Measurements from ENCODE around the gene PHACTR3. TPM values are rescaled to one million over a fixed set of nuclear protein-coding genes. Genes with fewer than 3 reads are reported as not detected.

The PHACTR3 gene
- total and polyA plus RNA-seq, 5 donors = 2.8 to 14.5 (median 4.7) TPM

- H3K4me1 ChIP-seq (ENCODE audit: control insufficient read depth, insufficient read depth, low read length) = no peaks in the 10 kb centered on the region
- peak in 1 of 2 donors; percentile 20 for ATAC-seq
- no peak overlapping the region for H3K27ac ChIP-seq (ENCODE audit: low read length)
- 72% methylated on average over 5 of the region's 5 CpGs for WGBS
- intact Hi-C loops (cut with DNase I) = loop anchor here in 1 of 4 donors (5.0 kb wide), 1 partner anchor 156 kb away; no protein-coding TSS in a partner anchor
- no peaks in the 10 kb centered on the region for H3K9me3 ChIP-seq (ENCODE audit: control insufficient read depth, low read length)
- no peaks in the 10 kb centered on the region for H3K27me3 ChIP-seq (ENCODE audit: control insufficient read depth, insufficient read depth)
- no peak for DNase-seq
- H3K4me3 ChIP-seq (ENCODE audit: low read length) = no peak overlapping the region
These were observed 7.7 kb upstream of the PHACTR3 start for GRCh38 chr20:59596690-59597089.

- Histone ChIP-seq H3K27ac (ENCODE audit: low read length) (no peak overlapping the region), H3K9me3 (ENCODE audit: control insufficient read depth, low read length) (no peaks in the 10 kb centered on the region), H3K4me1 (ENCODE audit: control insufficient read depth, insufficient read depth, low read length) (no peaks in the 10 kb centered on the region), H3K27me3 (ENCODE audit: control insufficient read depth, insufficient read depth) (no peaks in the 10 kb centered on the region), H3K4me3 (ENCODE audit: low read length) (no peak overlapping the region)
- ATAC-seq = no peak
- 74% methylated on average over 1 of the region's 1 CpG for WGBS
- intact Hi-C loops (cut with DNase I) = loop anchor here in 1 of 4 donors (5.0 kb wide), 1 partner anchor 155 kb away; no protein-coding TSS in a partner anchor
- DNase-seq = no peak
These were observed 7.1 kb upstream of the PHACTR3 start for GRCh38 chr20:59597240-59597639.

GRCh38 chr20:59598625-59599310, 5.6 kb upstream of the PHACTR3 start:
- Histone ChIP-seq H3K4me3 (ENCODE audit: low read length) (no peak overlapping the region), H3K9me3 (ENCODE audit: control insufficient read depth, low read length) (no peaks in the 10 kb centered on the region), H3K27me3 (ENCODE audit: control insufficient read depth, insufficient read depth) (no peaks in the 10 kb centered on the region), H3K4me1 (ENCODE audit: control insufficient read depth, insufficient read depth, low read length) (no peaks in the 10 kb centered on the region), H3K27ac (ENCODE audit: low read length) (no peak overlapping the region)
- 33% methylated on average over 13 of the region's 13 CpGs for WGBS
- ATAC-seq (peak; percentile 54 to 61), DNase-seq (no peak)
- intact Hi-C loops (cut with DNase I) = loop anchor here in 2 of 4 donors (1.0 to 5.0 kb wide), 2 partner anchors 153 to 154 kb away; no protein-coding TSS in a partner anchor

- WGBS = 87% methylated on average over 3 of the region's 3 CpGs
- intact Hi-C loops (cut with DNase I) = loop anchor here in 3 of 4 donors (5.0 kb wide), 2 partner anchors 147 to 152 kb away; no protein-coding TSS in a partner anchor
- ATAC-seq = no peak
- Histone ChIP-seq H3K27ac (ENCODE audit: low read length) (no peak overlapping the region), H3K9me3 (ENCODE audit: control insufficient read depth, low read length) (no peaks in the 10 kb centered on the region), H3K4me1 (ENCODE audit: control insufficient read depth, insufficient read depth, low read length) (no peaks in the 10 kb centered on the region), H3K4me3 (ENCODE audit: low read length) (no peak overlapping the region), H3K27me3 (ENCODE audit: control insufficient read depth, insufficient read depth) (no peaks in the 10 kb centered on the region)
- DNase-seq = no peak
These were observed 4.4 kb upstream of the PHACTR3 start for GRCh38 chr20:59599941-59600340.

GRCh38 chr20:59600472-59600871, 3.9 kb upstream of the PHACTR3 start:
- Histone ChIP-seq H3K4me1 (ENCODE audit: control insufficient read depth, insufficient read depth, low read length) (no peaks in the 10 kb centered on the region), H3K27me3 (ENCODE audit: control insufficient read depth, insufficient read depth) (no peaks in the 10 kb centered on the region), H3K4me3 (ENCODE audit: low read length) (no peak overlapping the region), H3K9me3 (ENCODE audit: control insufficient read depth, low read length) (no peaks in the 10 kb centered on the region), H3K27ac (ENCODE audit: low read length) (no peak overlapping the region)
- DNase-seq (no peak), ATAC-seq (no peak)
- WGBS = 82% methylated on average over 5 of the region's 5 CpGs
- intact Hi-C loops (cut with DNase I) = loop anchor here in 2 of 4 donors (5.0 kb wide), 2 partner anchors 147 to 152 kb away; no protein-coding TSS in a partner anchor

GRCh38 chr20:59602546-59603080, 1.7 kb upstream of the PHACTR3 start:
- WGBS = 73% methylated on average over 3 of the region's 3 CpGs
- Histone ChIP-seq H3K27me3 (ENCODE audit: control insufficient read depth, insufficient read depth) (peaks cover 2% of the 10 kb centered on the region), H3K9me3 (ENCODE audit: control insufficient read depth, low read length) (no peaks in the 10 kb centered on the region), H3K4me3 (ENCODE audit: low read length) (no peak overlapping the region), H3K4me1 (ENCODE audit: control insufficient read depth, insufficient read depth, low read length) (no peaks in the 10 kb centered on the region), H3K27ac (ENCODE audit: low read length) (no peak overlapping the region)
- DNase-seq (no peak), ATAC-seq (no peak)
- intact Hi-C loops (cut with DNase I) = loop anchor here in 2 of 4 donors (5.0 kb wide), 2 partner anchors 145 to 150 kb away; no protein-coding TSS in a partner anchor

- ATAC-seq = no peak
- Histone ChIP-seq H3K27me3 (ENCODE audit: control insufficient read depth, insufficient read depth) (peaks cover 2% of the 10 kb centered on the region), H3K27ac (ENCODE audit: low read length) (no peak overlapping the region), H3K9me3 (ENCODE audit: control insufficient read depth, low read length) (no peaks in the 10 kb centered on the region), H3K4me3 (ENCODE audit: low read length) (no peak overlapping the region), H3K4me1 (ENCODE audit: control insufficient read depth, insufficient read depth, low read length) (no peaks in the 10 kb centered on the region)
- intact Hi-C loops (cut with DNase I) = loop anchor here in 2 of 4 donors (5.0 kb wide), 2 partner anchors 144 to 149 kb away; no protein-coding TSS in a partner anchor
- 68% methylated on average over 9 of the region's 9 CpGs for WGBS
- no peak for DNase-seq
These were observed 1.2 kb upstream of the PHACTR3 start for GRCh38 chr20:59603176-59603575.

GRCh38 chr20:59604741-59605600, 631 bp downstream of the PHACTR3 start:
- Histone ChIP-seq H3K27ac (ENCODE audit: low read length) (no peak overlapping the region), H3K4me1 (ENCODE audit: control insufficient read depth, insufficient read depth, low read length) (no peaks in the 10 kb centered on the region), H3K4me3 (ENCODE audit: low read length) (peak overlapping the region; percentile 61), H3K27me3 (ENCODE audit: control insufficient read depth, insufficient read depth) (peaks cover 2% of the 10 kb centered on the region), H3K9me3 (ENCODE audit: control insufficient read depth, low read length) (no peaks in the 10 kb centered on the region)
- ATAC-seq (peak in 1 of 2 donors; percentile 53), DNase-seq (no peak)
- intact Hi-C loops (cut with DNase I) = loop anchor here in 2 of 4 donors (5.0 kb wide), 2 partner anchors 142 to 147 kb away; no protein-coding TSS in a partner anchor
- 2% methylated on average over 88 of the region's 88 CpGs for WGBS

GRCh38 chr20:59605601-59606364, 1.4 kb downstream of the PHACTR3 start:
- peaks cover 2% of the 10 kb centered on the region for H3K27me3 ChIP-seq (ENCODE audit: control insufficient read depth, insufficient read depth)

GRCh38 chr20:59606566-59606965, 2.2 kb downstream of the PHACTR3 start:
- no peak for DNase-seq
- ATAC-seq = no peak
- Histone ChIP-seq H3K4me1 (ENCODE audit: control insufficient read depth, insufficient read depth, low read length) (no peaks in the 10 kb centered on the region), H3K9me3 (ENCODE audit: control insufficient read depth, low read length) (no peaks in the 10 kb centered on the region), H3K27ac (ENCODE audit: low read length) (no peak overlapping the region), H3K4me3 (ENCODE audit: low read length) (no peak overlapping the region), H3K27me3 (ENCODE audit: control insufficient read depth, insufficient read depth) (peaks cover 2% of the 10 kb centered on the region)
- intact Hi-C loops (cut with DNase I) = no loop called here
- 80% methylated on average over 4 of the region's 4 CpGs for WGBS

More at GRCh38 chr20:59605601-59606364, 1.4 kb downstream of the PHACTR3 start:
- DNase-seq = no peak
- no peak overlapping the region for H3K27ac ChIP-seq (ENCODE audit: low read length)
- H3K4me3 ChIP-seq (ENCODE audit: low read length) = peak overlapping the region; percentile 61
- intact Hi-C loops (cut with DNase I) = no loop called here
- no peaks in the 10 kb centered on the region for H3K9me3 ChIP-seq (ENCODE audit: control insufficient read depth, low read length)
- 24% methylated on average over 26 of the region's 26 CpGs for WGBS
- ATAC-seq = no peak
- no peaks in the 10 kb centered on the region for H3K4me1 ChIP-seq (ENCODE audit: control insufficient read depth, insufficient read depth, low read length)

Measured in right cardiac atrium (tissue), 5 donors.